Measurements from ENCODE around the gene GABRA5. TPM values are rescaled to one million over a fixed set of nuclear protein-coding genes. Genes with fewer than 3 reads are reported as not detected.

The GABRA5 gene
- total and polyA plus RNA-seq, 10 of the 15 experiments (the other 5 are each of a cell fraction or from before 2014, with no cell fraction given) = 0.10 TPM; not detected in 9

GRCh38 chr15:26943866-26944265, 77.0 kb downstream of the GABRA5 start (continued):
- TF ChIP-seq, protein P1, sequence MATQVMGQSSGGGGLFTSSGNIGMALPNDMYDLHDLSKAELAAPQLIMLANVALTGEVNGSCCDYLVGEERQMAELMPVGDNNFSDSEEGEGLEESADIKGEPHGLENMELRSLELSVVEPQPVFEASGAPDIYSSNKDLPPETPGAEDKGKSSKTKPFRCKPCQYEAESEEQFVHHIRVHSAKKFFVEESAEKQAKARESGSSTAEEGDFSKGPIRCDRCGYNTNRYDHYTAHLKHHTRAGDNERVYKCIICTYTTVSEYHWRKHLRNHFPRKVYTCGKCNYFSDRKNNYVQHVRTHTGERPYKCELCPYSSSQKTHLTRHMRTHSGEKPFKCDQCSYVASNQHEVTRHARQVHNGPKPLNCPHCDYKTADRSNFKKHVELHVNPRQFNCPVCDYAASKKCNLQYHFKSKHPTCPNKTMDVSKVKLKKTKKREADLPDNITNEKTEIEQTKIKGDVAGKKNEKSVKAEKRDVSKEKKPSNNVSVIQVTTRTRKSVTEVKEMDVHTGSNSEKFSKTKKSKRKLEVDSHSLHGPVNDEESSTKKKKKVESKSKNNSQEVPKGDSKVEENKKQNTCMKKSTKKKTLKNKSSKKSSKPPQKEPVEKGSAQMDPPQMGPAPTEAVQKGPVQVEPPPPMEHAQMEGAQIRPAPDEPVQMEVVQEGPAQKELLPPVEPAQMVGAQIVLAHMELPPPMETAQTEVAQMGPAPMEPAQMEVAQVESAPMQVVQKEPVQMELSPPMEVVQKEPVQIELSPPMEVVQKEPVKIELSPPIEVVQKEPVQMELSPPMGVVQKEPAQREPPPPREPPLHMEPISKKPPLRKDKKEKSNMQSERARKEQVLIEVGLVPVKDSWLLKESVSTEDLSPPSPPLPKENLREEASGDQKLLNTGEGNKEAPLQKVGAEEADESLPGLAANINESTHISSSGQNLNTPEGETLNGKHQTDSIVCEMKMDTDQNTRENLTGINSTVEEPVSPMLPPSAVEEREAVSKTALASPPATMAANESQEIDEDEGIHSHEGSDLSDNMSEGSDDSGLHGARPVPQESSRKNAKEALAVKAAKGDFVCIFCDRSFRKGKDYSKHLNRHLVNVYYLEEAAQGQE (IDR thresholded peaks at IDR 0.05; ENCODE audit: low read depth, low read length) = no peak
- TF ChIP-seq FOXM1 (IDR thresholded peaks at IDR 0.05; ENCODE audit: low read depth, low read length) = no peak

DNA sequence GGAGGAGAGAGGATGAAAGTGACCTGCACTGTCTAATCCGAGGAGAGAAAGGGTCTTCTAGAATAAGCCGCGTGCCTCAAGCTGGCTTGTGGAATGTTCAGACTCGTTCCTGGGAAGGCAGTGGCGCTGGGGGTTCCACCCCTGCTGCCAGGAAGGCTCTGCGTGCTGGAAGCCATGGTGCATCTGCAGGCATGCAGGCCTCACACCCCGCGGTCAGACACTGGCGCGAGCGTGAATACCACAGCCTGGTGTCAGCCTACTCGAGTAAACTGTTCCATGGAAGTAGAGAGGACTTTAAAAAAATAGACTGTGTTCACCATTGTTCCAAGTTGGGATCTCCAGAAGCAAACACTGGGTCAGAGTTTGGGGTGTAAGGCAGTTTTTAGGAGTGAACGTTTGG, 78.2 kb downstream of the GABRA5 start:
- POLR2A ChIA-PET = no interaction called here

More for the DNA sequence above, 78.2 kb downstream of the GABRA5 start:
- Histone ChIP-seq H3K36me3 (ENCODE audit: control insufficient read depth in 2 of 2, insufficient read depth in 2 of 2, low read length in 1 of 2) (no peaks in the 10 kb centered on the region), H3K4me2 (ENCODE audit: control insufficient read depth, insufficient read depth) (no peak overlapping the region), H3K4me3 (no peak overlapping the region), H3K79me2 (ENCODE audit: control insufficient read depth, insufficient read depth, low read length) (no peaks in the 10 kb centered on the region), H3K9ac (ENCODE audit: control insufficient read depth, insufficient read depth, low read length) (no peak overlapping the region), H3K4me1 (ENCODE audit: control insufficient read depth, insufficient read depth, low read length) (no peaks in the 10 kb centered on the region), H4K20me1 (ENCODE audit: control insufficient read depth, insufficient read depth) (no peaks in the 10 kb centered on the region), H3K9me3 (replicated peaks; ENCODE audit: control insufficient read depth, insufficient read depth, low read length) (no peaks in the 10 kb centered on the region; the same call in 2 of the 3 replicates), H3K27me3 (replicated peaks in 1 of 2; ENCODE audit: control insufficient read depth in 2 of 2, insufficient read depth in 2 of 2, low read length in 1 of 2) (no peaks in the 10 kb centered on the region), H3K27ac (ENCODE audit: control insufficient read depth, insufficient read depth) (no peak overlapping the region), H2AFZ (ENCODE audit: control insufficient read depth, low read depth, low read length) (no peak overlapping the region)
- intact Hi-C loops (cut with micrococcal nuclease; ENCODE audit: unreplicated experiment) = no loop called here
- DNase-seq (ENCODE audit: low read depth, low spot score) (no peak), ATAC-seq (no peak), FAIRE-seq (no peak)
- ChIA-PET RAD21 (ENCODE audit: unreplicated experiment) (no interaction called here), SMC1A (ENCODE audit: uncharacterized antibody, unreplicated experiment) (no interaction called here), CTCF (no interaction called here)
- TF ChIP-seq POLR2A (IDR thresholded peaks at IDR 0.05; ENCODE audit: low read depth, low read length) = no peak
- TF ChIP-seq, protein P2, sequence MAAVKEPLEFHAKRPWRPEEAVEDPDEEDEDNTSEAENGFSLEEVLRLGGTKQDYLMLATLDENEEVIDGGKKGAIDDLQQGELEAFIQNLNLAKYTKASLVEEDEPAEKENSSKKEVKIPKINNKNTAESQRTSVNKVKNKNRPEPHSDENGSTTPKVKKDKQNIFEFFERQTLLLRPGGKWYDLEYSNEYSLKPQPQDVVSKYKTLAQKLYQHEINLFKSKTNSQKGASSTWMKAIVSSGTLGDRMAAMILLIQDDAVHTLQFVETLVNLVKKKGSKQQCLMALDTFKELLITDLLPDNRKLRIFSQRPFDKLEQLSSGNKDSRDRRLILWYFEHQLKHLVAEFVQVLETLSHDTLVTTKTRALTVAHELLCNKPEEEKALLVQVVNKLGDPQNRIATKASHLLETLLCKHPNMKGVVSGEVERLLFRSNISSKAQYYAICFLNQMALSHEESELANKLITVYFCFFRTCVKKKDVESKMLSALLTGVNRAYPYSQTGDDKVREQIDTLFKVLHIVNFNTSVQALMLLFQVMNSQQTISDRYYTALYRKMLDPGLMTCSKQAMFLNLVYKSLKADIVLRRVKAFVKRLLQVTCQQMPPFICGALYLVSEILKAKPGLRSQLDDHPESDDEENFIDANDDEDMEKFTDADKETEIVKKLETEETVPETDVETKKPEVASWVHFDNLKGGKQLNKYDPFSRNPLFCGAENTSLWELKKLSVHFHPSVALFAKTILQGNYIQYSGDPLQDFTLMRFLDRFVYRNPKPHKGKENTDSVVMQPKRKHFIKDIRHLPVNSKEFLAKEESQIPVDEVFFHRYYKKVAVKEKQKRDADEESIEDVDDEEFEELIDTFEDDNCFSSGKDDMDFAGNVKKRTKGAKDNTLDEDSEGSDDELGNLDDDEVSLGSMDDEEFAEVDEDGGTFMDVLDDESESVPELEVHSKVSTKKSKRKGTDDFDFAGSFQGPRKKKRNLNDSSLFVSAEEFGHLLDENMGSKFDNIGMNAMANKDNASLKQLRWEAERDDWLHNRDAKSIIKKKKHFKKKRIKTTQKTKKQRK (IDR thresholded peaks at IDR 0.05; ENCODE audit: low read depth, low read length) = no peak
- no peak for TF ChIP-seq STAT3 (IDR thresholded peaks at IDR 0.05; ENCODE audit: low read depth, low read length)
- no peak for TF ChIP-seq SREBF2 (IDR thresholded peaks at IDR 0.05; ENCODE audit: low read length)
- no peak for TF ChIP-seq ATF2 (IDR thresholded peaks at IDR 0.05; ENCODE audit: low read length)
- TF ChIP-seq SREBF1 (IDR thresholded peaks at IDR 0.05; ENCODE audit: low read length) = no peak
- no peak for TF ChIP-seq PRDM15 (CRISPR knock-in tag; IDR thresholded peaks at IDR 0.05)
- no peak for TF ChIP-seq EGR1 (IDR thresholded peaks at IDR 0.05; ENCODE audit: borderline replicate concordance in 1 of 2, low read depth in 2 of 2, low read length in 2 of 2)
- in situ Hi-C loops (cut with MboI) = no loop called here
- BruUV-seq (replicated peaks) = no TSS peak
- 54% methylated on average over 11 of the region's 13 CpGs for WGBS (ENCODE audit: insufficient coverage, insufficient replicate concordance, low lambda C conversion rate, missing lambda C conversion rate)

All from GM12878 (cell line).